B cell (primary cell): ENCODE measurements around the gene RAB28. TPM values are rescaled to one million over a fixed set of nuclear protein-coding genes. Genes with fewer than 3 reads are reported as not detected.

Experiments used
- ATAC-seq: fragments of 200-7000 bp; cut with Tn5 transposase; one replicate; pipeline ENCODE4 v1.10.0; 2021; ENCODE audit warnings: low read depth, mild to moderate bottlenecking, moderate number of reproducible peaks, moderate library complexity
- CTCF ChIA-PET: fragments of 350-600 bp; sonication (Branson Sonifier 250); formaldehyde crosslinking; loops from one replicate; lab custom pipeline; 2021; ENCODE audit warnings: antibody characterized with exemption, inconsistent platforms; lab: Charles Lee
- POLR2A ChIA-PET: fragments of 350-600 bp; sonication (Branson Sonifier 250); formaldehyde crosslinking; loops from one replicate; lab custom pipeline; 2021; ENCODE audit warnings: antibody characterized with exemption; lab: Charles Lee
- DNase-seq: peaks from one replicate; pipeline ENCODE4 v3.0.0; 2013
- H2AFZ ChIP-seq: 2 replicates; pipeline ENCODE4 v1.6.1; 2012; ENCODE audit warnings: mild to moderate bottlenecking, low read depth, low read length; ENCODE audit not compliant: insufficient read depth, poor library complexity, severe bottlenecking
- H3K27ac ChIP-seq, 2 donors: 1 replicate in 1 of 2; 2 replicates in 1 of 2; pipeline ENCODE4 v1.5.1; 2012 to 2013; ENCODE audit warnings: low read length in 2 of 2, mild to moderate bottlenecking in 2 of 2, moderate library complexity in 1 of 2
- H3K27me3 ChIP-seq, 4 experiments: fragments of 200-600 bp in 1 of 4; sonication (generic) in 1 of 4; replicated peaks in 1 of 4; 1 replicate in 2 of 4; 2 replicates in 2 of 4; pipeline versions ENCODE4 v1.6.1 to v1.7.0; 2013 to 2016; ENCODE audit warnings: low read length in 3 of 4, mild to moderate bottlenecking in 2 of 4, mixed read lengths in 1 of 4, moderate library complexity in 1 of 4; ENCODE audit not compliant: insufficient read depth in 4 of 4, control insufficient read depth in 3 of 4; ENCODE audit errors: control extremely low read depth in 1 of 4
- H3K36me3 ChIP-seq, 2 experiments: replicated peaks in 1 of 2; 1 replicate in 1 of 2; 2 replicates in 1 of 2; pipeline versions ENCODE4 v1.6.1 to v1.7.1; 2013; ENCODE audit warnings: low read length in 1 of 2; ENCODE audit not compliant: insufficient read depth in 2 of 2, control insufficient read depth in 1 of 2; ENCODE audit errors: control extremely low read depth in 1 of 2, extremely low read depth in 1 of 2
- H3K4me1 ChIP-seq, 2 donors: fragments of 200-600 bp in 1 of 2; sonication (generic) in 1 of 2; 1 replicate in 1 of 2; 2 replicates in 1 of 2; pipeline versions ENCODE4 v1.5.1 to v1.6.1; 2013 to 2017; ENCODE audit warnings: low read length in 2 of 2; ENCODE audit not compliant: control insufficient read depth in 2 of 2, insufficient read depth in 2 of 2
- H3K4me2 ChIP-seq: replicated peaks from 2 replicates; pipeline ENCODE3; 2012; ENCODE audit warnings: mild to moderate bottlenecking, low read depth, low read length; ENCODE audit not compliant: poor library complexity, severe bottlenecking
- H3K4me3 ChIP-seq, 5 experiments: fragments of 200-600 bp in 1 of 5; sonication (generic) in 1 of 5; 1 replicate in 3 of 5; 2 replicates in 2 of 5; pipeline versions ENCODE4 v1.5.1 to v1.7.0; 2011 to 2016; ENCODE audit warnings: low read length in 4 of 5, mild to moderate bottlenecking in 4 of 5, low read depth in 2 of 5, control low read depth in 1 of 5, moderate library complexity in 1 of 5; ENCODE audit not compliant: insufficient read depth in 1 of 5; ENCODE audit errors: control extremely low read depth in 1 of 5, extremely low read depth in 1 of 5
- H3K79me2 ChIP-seq: fragments of 200-600 bp; sonication (generic); one replicate; pipeline ENCODE4 v1.6.0; 2016; ENCODE audit warnings: low read length; ENCODE audit not compliant: control insufficient read depth, insufficient read depth
- H3K9ac ChIP-seq: fragments of 200-600 bp; sonication (generic); 2 replicates; pipeline ENCODE4 v1.6.1; 2017; ENCODE audit warnings: mild to moderate bottlenecking, low read length, moderate library complexity
- H3K9me3 ChIP-seq, 3 donors: one replicate each; pipeline versions ENCODE4 v1.6.1 to v1.7.1; 2013; ENCODE audit warnings: low read length in 2 of 3; ENCODE audit not compliant: control insufficient read depth in 2 of 3, insufficient read depth in 1 of 3; ENCODE audit errors: control extremely low read depth in 1 of 3
- H4K20me1 ChIP-seq: 2 replicates; pipeline ENCODE4 v1.6.0; 2012; ENCODE audit warnings: mild to moderate bottlenecking, low read length; ENCODE audit not compliant: insufficient read depth, control insufficient read depth, poor library complexity, severe bottlenecking
- H3K27ac Mint-ChIP-seq: one replicate; pipeline ENCODE4 v1.8.0; 2021; ENCODE audit warnings: mixed read lengths
- H3K27me3 Mint-ChIP-seq: one replicate; pipeline ENCODE4 v1.8.0; 2021; ENCODE audit warnings: mixed read lengths
- H3K4me1 Mint-ChIP-seq: one replicate; pipeline ENCODE4 v1.8.0; 2021; ENCODE audit warnings: mixed read lengths
- H3K4me3 Mint-ChIP-seq: one replicate; pipeline ENCODE4 v1.8.0; 2021; ENCODE audit warnings: mixed read lengths
- H3K9me3 Mint-ChIP-seq: one replicate; pipeline ENCODE4 v1.8.0; 2022; ENCODE audit warnings: mixed read lengths; ENCODE audit not compliant: insufficient read depth
- CTCF ChIP-seq: fragments of 200-600 bp; IDR thresholded peaks from one replicate; pipeline ENCODE4 v1.8.0; 2022; ENCODE audit warnings: antibody characterized with exemption, mild to moderate bottlenecking
- EZH2 ChIP-seq: IDR thresholded peaks from 2 replicates; pipeline ENCODE4 v1.6.1; 2012; ENCODE audit warnings: borderline replicate concordance, low read depth, mild to moderate bottlenecking, moderate library complexity, low read length; ENCODE audit not compliant: insufficient read depth, poor library complexity, severe bottlenecking
- WGBS: methylation state at CpG from one replicate; pipeline ENCODE4 v1.1.5; 2013; ENCODE audit warnings: missing lambda C conversion rate; ENCODE audit not compliant: insufficient coverage; 5-methylcytosine and 5-hydroxymethylcytosine counted together
- intact Hi-C: fragments of 100-400 bp; cut with micrococcal nuclease; formaldehyde crosslinking; loops from one replicate; pipeline ENCODE4 v1.10.0; 2022
- polyA plus RNA-seq: library from polyadenylated mRNA; depleted of rRNA; stranded (reverse); fragments of >200 nt; gene quantifications from 2 replicates; pipeline ENCODE4 v1.2.3, GENCODE V29; 2012
- total RNA-seq, 2 donors: library from RNA; stranded (reverse); fragments of 120-200 nt in 1 of 2; gene quantifications; 1 replicate in 1 of 2; 2 replicates in 1 of 2; pipeline versions ENCODE4 v1.2.3 to v1.2.4, GENCODE V29; 2013 to 2022

Gene RAB28
- total and polyA plus RNA-seq, 2 donors (not counting 1 experiment from before 2014, with no cell fraction given), result 7.2 to 17.4 TPM

DNA sequence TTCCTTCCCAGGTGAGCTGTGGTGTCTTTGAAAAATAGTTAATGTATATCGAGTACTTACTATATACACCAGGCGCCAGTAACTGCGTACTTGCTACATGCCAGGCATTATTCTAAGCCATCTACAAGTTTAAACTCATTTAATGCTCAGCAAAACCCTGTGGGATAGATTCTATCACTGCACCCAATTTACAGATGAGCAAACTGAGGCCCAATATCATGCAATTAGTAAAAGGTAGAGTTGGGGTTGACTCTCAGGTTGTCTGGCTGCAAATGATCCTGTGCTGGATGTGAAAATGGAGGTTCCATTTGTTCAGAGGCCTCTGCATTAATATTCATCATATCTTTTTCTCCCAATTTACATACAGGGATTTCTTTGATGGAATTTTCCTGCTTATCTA lies 42.5 kb upstream of the RAB28 start:
- peaks cover 0 to 98% (median 87%) of the 10 kb centered on the region in 4 experiments for H3K27me3 ChIP-seq

More for the DNA sequence above, 42.5 kb upstream of the RAB28 start:
- DNase-seq (no peak), ATAC-seq (no peak)
- H3K4me2 ChIP-seq, result no peak overlapping the region
- peaks cover 1 to 65% (median 30%) of the 10 kb centered on the region in 3 donors for H3K9me3 ChIP-seq
- Mint-ChIP-seq H3K9me3 (no peaks in the 10 kb centered on the region), H3K27me3 (peaks cover 88% of the 10 kb centered on the region), H3K4me3 (no peak overlapping the region), H3K27ac (no peak overlapping the region), H3K4me1 (peaks cover 28% of the 10 kb centered on the region)
- no peaks in the 10 kb centered on the region for H3K36me3 ChIP-seq
- intact Hi-C loops, result no loop called here
- WGBS, result no CpG with 5 or more reads among the region's 3 CpGs
- H3K9ac ChIP-seq, result no peak overlapping the region
- H3K27ac ChIP-seq, result no peak overlapping the region
- POLR2A ChIA-PET, result no interaction called here
- no peak overlapping the region for H3K4me3 ChIP-seq
- H2AFZ ChIP-seq, result no peak overlapping the region
- CTCF ChIA-PET, result no interaction called here
- H3K79me2 ChIP-seq, result no peaks in the 10 kb centered on the region
- H3K4me1 ChIP-seq, result peaks cover 51 to 61% of the 10 kb centered on the region in 2 donors
- no peaks in the 10 kb centered on the region for H4K20me1 ChIP-seq
- no peak for TF ChIP-seq EZH2
- TF ChIP-seq CTCF, result no peak
